ENCODE data around the gene PGAM1.

Gene PGAM1

DNA sequence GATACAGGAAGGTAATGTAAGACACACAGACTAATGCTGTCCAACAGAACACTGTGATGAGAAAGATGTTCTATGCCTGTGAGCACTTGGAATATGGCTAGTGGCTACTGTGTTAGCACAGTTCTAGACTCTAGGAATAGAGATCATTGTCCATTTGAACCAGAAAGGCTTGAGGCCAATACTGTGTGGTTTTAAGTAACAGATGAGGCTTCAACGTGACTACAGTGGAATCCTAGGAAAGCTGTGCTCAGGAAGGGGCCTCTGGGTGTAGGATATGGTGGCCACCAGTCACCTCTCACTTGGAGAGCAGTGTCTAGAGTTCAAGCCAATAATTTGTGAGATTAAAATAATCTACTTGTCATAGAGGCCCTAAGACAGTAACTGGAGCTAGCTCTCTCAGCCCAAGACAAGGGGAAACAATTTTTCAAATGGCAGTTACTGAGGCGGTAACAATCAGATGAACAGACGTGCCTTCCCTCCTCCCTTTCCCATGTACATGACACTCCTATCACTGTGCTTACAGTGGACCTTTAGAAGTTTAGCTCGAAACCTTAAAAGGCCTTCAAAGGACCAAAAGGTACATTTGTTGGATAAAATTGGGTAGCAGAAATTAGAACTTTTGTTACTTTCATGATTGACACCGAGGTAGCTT is 30.2 kb downstream of the PGAM1 start:
- TF ChIP-seq, protein P1, sequence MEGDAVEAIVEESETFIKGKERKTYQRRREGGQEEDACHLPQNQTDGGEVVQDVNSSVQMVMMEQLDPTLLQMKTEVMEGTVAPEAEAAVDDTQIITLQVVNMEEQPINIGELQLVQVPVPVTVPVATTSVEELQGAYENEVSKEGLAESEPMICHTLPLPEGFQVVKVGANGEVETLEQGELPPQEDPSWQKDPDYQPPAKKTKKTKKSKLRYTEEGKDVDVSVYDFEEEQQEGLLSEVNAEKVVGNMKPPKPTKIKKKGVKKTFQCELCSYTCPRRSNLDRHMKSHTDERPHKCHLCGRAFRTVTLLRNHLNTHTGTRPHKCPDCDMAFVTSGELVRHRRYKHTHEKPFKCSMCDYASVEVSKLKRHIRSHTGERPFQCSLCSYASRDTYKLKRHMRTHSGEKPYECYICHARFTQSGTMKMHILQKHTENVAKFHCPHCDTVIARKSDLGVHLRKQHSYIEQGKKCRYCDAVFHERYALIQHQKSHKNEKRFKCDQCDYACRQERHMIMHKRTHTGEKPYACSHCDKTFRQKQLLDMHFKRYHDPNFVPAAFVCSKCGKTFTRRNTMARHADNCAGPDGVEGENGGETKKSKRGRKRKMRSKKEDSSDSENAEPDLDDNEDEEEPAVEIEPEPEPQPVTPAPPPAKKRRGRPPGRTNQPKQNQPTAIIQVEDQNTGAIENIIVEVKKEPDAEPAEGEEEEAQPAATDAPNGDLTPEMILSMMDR (conservative IDR thresholded peaks at IDR 0.05; ENCODE audit: low read depth, low read length): no peak
- DNase-seq (ENCODE audit: low read depth): no peak
- H3K4me3 ChIP-seq (ENCODE audit: low read depth, low read length): no peak overlapping the region

DNA sequence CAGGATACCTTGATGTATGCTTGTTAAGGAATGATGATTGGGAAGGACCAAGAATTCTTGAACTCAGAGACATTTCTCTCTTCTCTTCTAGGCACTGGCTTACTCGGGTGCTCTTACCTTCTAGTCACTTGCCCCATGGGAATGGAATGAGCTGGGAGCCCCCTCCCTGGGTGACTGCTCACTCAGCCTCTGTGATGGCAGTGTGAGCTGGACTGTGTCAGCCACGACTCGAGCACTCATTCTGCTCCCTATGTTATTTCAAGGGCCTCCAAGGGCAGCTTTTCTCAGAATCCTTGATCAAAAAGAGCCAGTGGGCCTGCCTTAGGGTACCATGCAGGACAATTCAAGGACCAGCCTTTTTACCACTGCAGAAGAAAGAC is 30.7 kb downstream of the PGAM1 start:
- TF ChIP-seq, protein P1 (conservative IDR thresholded peaks at IDR 0.05; ENCODE audit: low read depth, low read length): no peak
- no peak overlapping the region for H3K4me3 ChIP-seq (ENCODE audit: low read depth, low read length)
- DNase-seq (ENCODE audit: low read depth): no peak

DNA sequence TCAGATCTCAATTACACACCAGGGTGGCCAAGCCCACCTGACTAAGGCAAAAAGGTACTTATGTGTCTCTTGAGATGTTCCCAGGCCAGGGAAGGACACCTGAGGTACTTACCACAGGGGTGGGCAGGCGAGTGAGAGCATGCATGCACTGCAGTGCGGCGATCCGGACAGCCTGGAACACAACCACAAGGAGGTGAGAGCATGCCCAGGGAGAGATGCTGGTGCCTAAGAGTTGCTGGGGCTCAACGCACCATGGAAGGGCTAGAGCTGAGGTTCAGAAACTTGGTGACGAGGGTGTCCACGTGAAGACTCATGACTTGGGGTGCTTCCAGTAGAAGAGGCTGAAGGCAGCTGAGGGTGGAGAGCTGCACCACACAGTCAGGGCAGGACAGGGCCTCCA is 33.1 kb downstream of the PGAM1 start:
- DNase-seq (ENCODE audit: low read depth): no peak
- H3K4me3 ChIP-seq (ENCODE audit: low read depth, low read length): no peak overlapping the region
- TF ChIP-seq, protein P1 (conservative IDR thresholded peaks at IDR 0.05; ENCODE audit: low read depth, low read length): no peak

DNA sequence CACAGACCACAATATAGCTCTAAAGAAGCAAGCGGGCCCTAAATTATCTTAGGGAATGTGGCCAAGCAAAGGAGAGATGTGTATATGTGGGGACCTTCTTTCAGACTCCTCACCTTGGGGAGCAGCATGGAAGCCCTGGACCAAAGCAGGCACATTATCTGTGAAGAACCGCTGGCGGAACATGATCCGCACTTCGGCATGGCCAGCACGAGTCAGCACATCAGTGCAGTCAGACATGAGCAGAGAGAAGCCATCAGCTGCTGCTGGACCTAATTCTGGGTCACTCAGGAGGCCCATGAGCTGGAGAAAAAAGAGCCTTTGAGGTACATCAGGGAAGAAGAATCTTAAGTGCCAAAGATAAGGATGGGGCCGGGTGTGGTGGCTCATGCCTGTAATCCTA is 33.9 kb downstream of the PGAM1 start:
- no peak for DNase-seq (ENCODE audit: low read depth)
- no peak overlapping the region for H3K4me3 ChIP-seq (ENCODE audit: low read depth, low read length)
- TF ChIP-seq, protein P1 (conservative IDR thresholded peaks at IDR 0.05; ENCODE audit: low read depth, low read length): no peak

DNA sequence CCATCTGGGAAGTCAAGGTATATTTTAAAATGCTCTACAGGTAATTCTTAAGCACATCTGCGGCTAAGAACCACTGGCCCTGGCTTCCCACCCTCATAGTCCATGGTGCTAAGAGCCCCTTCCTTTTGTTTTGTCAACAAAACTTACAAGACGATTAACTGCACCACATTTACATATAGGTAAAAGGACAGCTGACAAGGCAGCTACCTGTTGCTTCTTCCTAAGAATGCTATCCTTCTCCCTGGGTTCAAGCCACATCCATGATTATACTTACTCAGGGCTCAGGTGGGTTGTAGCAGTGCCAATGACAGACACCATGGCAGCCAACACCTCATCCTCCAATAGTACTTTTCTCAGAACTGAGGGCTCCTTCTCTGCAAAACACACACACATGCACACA is 36.3 kb downstream of the PGAM1 start:
- no peak for DNase-seq (ENCODE audit: low read depth)
- TF ChIP-seq, protein P1 (conservative IDR thresholded peaks at IDR 0.05; ENCODE audit: low read depth, low read length): no peak
- H3K4me3 ChIP-seq (ENCODE audit: low read depth, low read length): no peak overlapping the region

DNA sequence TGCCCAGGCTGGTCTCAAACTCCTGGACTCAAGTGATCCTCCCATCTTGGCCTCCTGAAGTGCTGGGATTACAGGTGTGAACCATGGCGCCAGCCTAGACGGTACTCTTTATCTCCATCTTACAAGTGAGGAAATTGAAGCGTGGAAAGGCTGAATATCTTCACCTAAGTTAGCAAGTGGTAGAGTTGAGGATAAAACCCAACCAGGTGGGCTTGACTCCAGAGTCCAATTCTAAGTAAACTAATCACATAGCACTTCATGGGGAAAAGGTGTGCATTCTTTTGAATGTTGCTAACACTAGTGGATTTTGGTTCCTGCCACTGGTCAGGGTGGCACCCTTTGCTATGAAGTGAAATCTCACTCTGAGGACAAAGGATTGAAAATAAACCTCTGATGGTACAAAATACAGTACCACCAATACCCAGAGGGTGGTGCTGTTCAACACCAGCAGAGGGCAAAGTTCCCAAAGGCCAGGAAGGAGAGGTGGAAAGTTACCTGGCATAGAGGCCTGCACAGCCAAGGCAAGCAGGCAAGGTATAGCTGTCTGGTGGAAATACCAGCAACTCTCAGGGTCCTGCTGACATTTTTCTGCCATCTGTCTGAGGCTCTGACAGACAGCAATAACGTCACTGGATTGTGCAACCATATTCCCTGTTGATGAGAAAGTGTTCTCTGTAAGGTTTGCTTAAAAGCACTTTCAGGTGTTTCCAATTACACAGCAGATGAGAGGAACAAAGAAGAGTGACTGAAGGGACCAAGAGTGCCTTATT is 37.6 kb downstream of the PGAM1 start:
- H3K4me3 ChIP-seq (ENCODE audit: low read depth, low read length): no peak overlapping the region
- TF ChIP-seq, protein P1 (conservative IDR thresholded peaks at IDR 0.05; ENCODE audit: low read depth, low read length): peak; percentile 97
- DNase-seq (ENCODE audit: low read depth): peak; percentile 64

DNA sequence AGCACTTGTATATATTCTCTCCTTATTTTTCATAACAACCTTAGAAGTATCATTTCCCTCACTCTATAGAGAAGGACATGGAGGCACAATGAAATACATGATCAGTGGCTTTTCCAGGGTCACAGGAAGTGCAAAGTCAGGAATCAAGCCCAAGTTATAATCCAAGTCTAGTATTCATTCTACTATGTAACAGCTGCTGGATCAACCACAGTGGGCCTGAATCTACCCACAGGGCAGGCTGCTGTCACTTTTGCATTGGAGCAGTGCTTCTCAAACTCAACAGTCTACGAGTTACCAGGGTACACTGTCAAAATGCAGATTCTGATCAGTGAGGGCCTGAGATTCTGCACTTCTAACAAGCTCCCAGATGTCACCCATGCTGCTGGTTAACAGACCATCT is 38.2 kb downstream of the PGAM1 start:
- TF ChIP-seq, protein P1 (conservative IDR thresholded peaks at IDR 0.05; ENCODE audit: low read depth, low read length): no peak
- no peak for DNase-seq (ENCODE audit: low read depth)
- H3K4me3 ChIP-seq (ENCODE audit: low read depth, low read length): no peak overlapping the region

Data from choroid plexus epithelial cell (primary cell).